ENCODE measurements around the gene DAD1. TPM values are rescaled to one million over a fixed set of nuclear protein-coding genes. Genes with fewer than 3 reads are reported as not detected.
A peak's percentile ranks its signal among the peaks of the same experiment; 100 is the strongest.

DAD1 gene
- total RNA-seq, 2 donors from 2014 or later: 176 to 193 TPM

DNA sequence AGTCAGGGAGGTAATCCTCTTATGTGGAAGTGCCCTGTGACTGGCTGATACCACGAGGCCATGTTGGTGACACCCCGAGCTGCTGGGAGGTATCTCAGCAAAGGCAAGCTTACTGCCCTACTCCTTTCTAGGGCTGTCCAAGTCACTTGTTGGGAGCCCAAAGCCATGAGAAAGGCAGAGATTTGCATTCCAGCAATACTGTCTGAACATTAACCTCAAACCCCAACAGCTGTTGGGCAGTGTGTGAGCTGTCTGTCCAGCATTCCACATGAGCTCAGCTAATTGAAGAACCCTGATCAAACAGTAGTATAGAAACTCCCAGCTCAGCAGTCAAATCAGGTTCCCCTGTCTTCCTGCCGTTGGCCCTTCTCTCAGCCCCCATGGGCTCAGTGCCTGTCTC is 18.3 kb upstream of the DAD1 start:
- Mint-ChIP-seq H3K4me1 (peaks cover 46% of the 10 kb centered on the region), H3K27ac (peak overlapping the region; percentile 58), H3K9me3 (no peaks in the 10 kb centered on the region), H3K27me3 (ENCODE audit: insufficient read depth) (no peaks in the 10 kb centered on the region), H3K4me3 (no peak overlapping the region), H3K36me3 (ENCODE audit: low read depth) (peaks cover 84% of the 10 kb centered on the region)
- Histone ChIP-seq H3K27ac (ENCODE audit: low read depth, low read length) (no peak overlapping the region), H3K4me3 (ENCODE audit: low read length) (no peak overlapping the region), H3K4me1 (ENCODE audit: control insufficient read depth, insufficient read depth, low read length) (peaks cover 18% of the 10 kb centered on the region), H3K36me3 (ENCODE audit: control insufficient read depth, insufficient read depth, low read length) (peaks cover 82% of the 10 kb centered on the region), H3K9ac (ENCODE audit: extremely low read depth, low read length, poor library complexity, severe bottlenecking) (no peak overlapping the region), H3K27me3 (ENCODE audit: control insufficient read depth, insufficient read depth, low read length, poor library complexity, severe bottlenecking) (no peaks in the 10 kb centered on the region), H3K9me3 (ENCODE audit: control insufficient read depth, low read length) (no peaks in the 10 kb centered on the region)
- TF ChIP-seq, protein P1, sequence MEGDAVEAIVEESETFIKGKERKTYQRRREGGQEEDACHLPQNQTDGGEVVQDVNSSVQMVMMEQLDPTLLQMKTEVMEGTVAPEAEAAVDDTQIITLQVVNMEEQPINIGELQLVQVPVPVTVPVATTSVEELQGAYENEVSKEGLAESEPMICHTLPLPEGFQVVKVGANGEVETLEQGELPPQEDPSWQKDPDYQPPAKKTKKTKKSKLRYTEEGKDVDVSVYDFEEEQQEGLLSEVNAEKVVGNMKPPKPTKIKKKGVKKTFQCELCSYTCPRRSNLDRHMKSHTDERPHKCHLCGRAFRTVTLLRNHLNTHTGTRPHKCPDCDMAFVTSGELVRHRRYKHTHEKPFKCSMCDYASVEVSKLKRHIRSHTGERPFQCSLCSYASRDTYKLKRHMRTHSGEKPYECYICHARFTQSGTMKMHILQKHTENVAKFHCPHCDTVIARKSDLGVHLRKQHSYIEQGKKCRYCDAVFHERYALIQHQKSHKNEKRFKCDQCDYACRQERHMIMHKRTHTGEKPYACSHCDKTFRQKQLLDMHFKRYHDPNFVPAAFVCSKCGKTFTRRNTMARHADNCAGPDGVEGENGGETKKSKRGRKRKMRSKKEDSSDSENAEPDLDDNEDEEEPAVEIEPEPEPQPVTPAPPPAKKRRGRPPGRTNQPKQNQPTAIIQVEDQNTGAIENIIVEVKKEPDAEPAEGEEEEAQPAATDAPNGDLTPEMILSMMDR (conservative IDR thresholded peaks at IDR 0.05): no peak
- DNase-seq: no peak
- 92 to 96% methylated on average over 2 to 3 of the region's 3 CpGs for WGBS, 2 experiments (ENCODE audit: insufficient coverage in 1 of 2, insufficient read length in 1 of 2)

DNA sequence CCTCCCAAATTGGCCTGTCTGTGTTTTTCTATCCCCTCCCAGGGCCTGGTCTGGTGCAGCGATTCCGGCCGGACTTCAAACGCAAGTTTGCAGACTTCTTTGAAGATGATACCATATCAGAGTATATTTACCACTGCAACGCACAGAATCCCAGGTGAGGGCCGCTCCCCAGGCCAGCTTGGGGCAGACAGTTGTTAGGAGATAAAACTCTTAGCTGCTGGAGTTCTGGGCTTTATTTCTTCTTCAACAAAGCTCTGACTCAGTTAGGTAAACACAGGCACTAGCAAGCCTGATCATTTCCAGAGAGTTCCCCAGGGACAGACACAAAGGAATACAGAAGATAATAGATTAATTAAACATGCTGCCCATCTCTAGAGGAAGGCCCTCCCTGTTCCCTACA is 17.4 kb upstream of the DAD1 start:
- H3K4me1 ChIP-seq (ENCODE audit: control insufficient read depth, insufficient read depth, low read length): peaks cover 18% of the 10 kb centered on the region
- no peaks in the 10 kb centered on the region for H3K27me3 Mint-ChIP-seq (ENCODE audit: insufficient read depth)
- H3K36me3 ChIP-seq (ENCODE audit: control insufficient read depth, insufficient read depth, low read length): peaks cover 82% of the 10 kb centered on the region
- peak; percentile 76 for DNase-seq
- peak overlapping the region; percentile 12 for H3K9ac ChIP-seq (ENCODE audit: extremely low read depth, low read length, poor library complexity, severe bottlenecking)
- TF ChIP-seq, protein P1 (conservative IDR thresholded peaks at IDR 0.05): no peak
- peaks cover 46% of the 10 kb centered on the region for H3K4me1 Mint-ChIP-seq
- H3K4me3 ChIP-seq (ENCODE audit: low read length): no peak overlapping the region
- H3K9me3 Mint-ChIP-seq: no peaks in the 10 kb centered on the region
- H3K9me3 ChIP-seq (ENCODE audit: control insufficient read depth, low read length): no peaks in the 10 kb centered on the region
- H3K27ac ChIP-seq (ENCODE audit: low read depth, low read length): no peak overlapping the region
- no peaks in the 10 kb centered on the region for H3K27me3 ChIP-seq (ENCODE audit: control insufficient read depth, insufficient read depth, low read length, poor library complexity, severe bottlenecking)
- 43 to 74% methylated on average over 6 of the region's 6 CpGs for WGBS, 2 experiments (ENCODE audit: insufficient coverage in 1 of 2, insufficient read length in 1 of 2)
- no peak overlapping the region for H3K4me3 Mint-ChIP-seq
- peaks cover 84% of the 10 kb centered on the region for H3K36me3 Mint-ChIP-seq (ENCODE audit: low read depth)
- peak overlapping the region; percentile 90 for H3K27ac Mint-ChIP-seq

DNA sequence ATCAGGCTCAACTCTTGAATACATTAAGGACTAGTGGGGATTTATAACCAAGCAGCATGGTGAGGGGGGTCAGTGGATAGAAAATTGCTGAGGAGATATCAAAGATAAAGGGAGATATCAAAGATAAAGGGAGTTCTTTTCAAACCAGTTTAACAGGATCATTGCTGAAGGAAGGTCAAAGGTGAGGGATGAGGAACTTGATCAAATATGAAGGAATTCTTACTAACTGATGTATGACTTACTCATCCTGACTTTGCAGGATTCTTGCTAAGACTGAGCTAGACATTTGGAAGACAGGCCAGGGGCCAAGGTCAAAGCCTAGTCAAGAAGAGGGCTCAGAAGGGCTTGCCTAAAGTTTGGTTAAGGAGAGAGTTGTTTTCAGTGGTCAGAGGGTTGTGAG is 13.8 kb upstream of the DAD1 start:
- no peak overlapping the region for H3K9ac ChIP-seq (ENCODE audit: extremely low read depth, low read length, poor library complexity, severe bottlenecking)
- TF ChIP-seq, protein P1 (conservative IDR thresholded peaks at IDR 0.05): no peak
- H3K27ac ChIP-seq (ENCODE audit: low read depth, low read length): no peak overlapping the region
- peaks cover 23% of the 10 kb centered on the region for H3K4me1 ChIP-seq (ENCODE audit: control insufficient read depth, insufficient read depth, low read length)
- no peak overlapping the region for H3K4me3 Mint-ChIP-seq
- H3K27me3 ChIP-seq (ENCODE audit: control insufficient read depth, insufficient read depth, low read length, poor library complexity, severe bottlenecking): no peaks in the 10 kb centered on the region
- no peak overlapping the region for H3K4me3 ChIP-seq (ENCODE audit: low read length)
- no peaks in the 10 kb centered on the region for H3K27me3 Mint-ChIP-seq (ENCODE audit: insufficient read depth)
- H3K9me3 Mint-ChIP-seq: no peaks in the 10 kb centered on the region
- peak overlapping the region; percentile 13 for H3K27ac Mint-ChIP-seq
- peaks cover 53% of the 10 kb centered on the region for H3K4me1 Mint-ChIP-seq
- peaks cover 58% of the 10 kb centered on the region for H3K36me3 ChIP-seq (ENCODE audit: control insufficient read depth, insufficient read depth, low read length)
- H3K36me3 Mint-ChIP-seq (ENCODE audit: low read depth): peaks cover 67% of the 10 kb centered on the region
- DNase-seq: no peak
- no peaks in the 10 kb centered on the region for H3K9me3 ChIP-seq (ENCODE audit: control insufficient read depth, low read length)

Data from endodermal cell (in vitro differentiated cells).